DOHH2 (cell line): ENCODE data around the gene CD47.

Experiments
- H3F3A ChIP-seq: fragments of 200-600 bp; sonication (generic), shearing (Covaris generic); 2 replicates; pipeline ENCODE4 v1.6.0; 2016; ENCODE audit warnings: antibody characterized with exemption, mild to moderate bottlenecking; ENCODE audit not compliant: control insufficient read depth, insufficient read depth
- H3K27ac ChIP-seq: fragments of 200-600 bp; sonication (generic); 2 replicates; pipeline ENCODE4 v1.5.1; 2014; ENCODE audit warnings: low read depth, mild to moderate bottlenecking, low read length, moderate library complexity
- H3K27me3 ChIP-seq: fragments of 200-600 bp; sonication (generic); 2 replicates; pipeline ENCODE4 v1.6.1; 2014; ENCODE audit warnings: mild to moderate bottlenecking, low read length, mixed read lengths; ENCODE audit not compliant: control insufficient read depth
- H3K36me3 ChIP-seq: fragments of 200-600 bp; sonication (generic); 2 replicates; pipeline ENCODE4 v1.6.1; 2014; ENCODE audit warnings: mild to moderate bottlenecking, low read length, moderate library complexity, mixed read lengths; ENCODE audit not compliant: control insufficient read depth
- H3K4me1 ChIP-seq: fragments of 200-600 bp; sonication (generic); 2 replicates; pipeline ENCODE4 v1.6.1; 2014; ENCODE audit warnings: mild to moderate bottlenecking, low read length, mixed read lengths; ENCODE audit not compliant: control insufficient read depth
- H3K4me2 ChIP-seq: fragments of 200-600 bp; sonication (generic); 2 replicates; pipeline ENCODE4 v1.6.0; 2014; ENCODE audit warnings: mild to moderate bottlenecking, low read length, moderate library complexity
- H3K4me3 ChIP-seq: fragments of 200-600 bp; sonication (generic); 2 replicates; pipeline ENCODE4 v1.5.1; 2014; ENCODE audit warnings: mild to moderate bottlenecking, low read length, mixed read lengths
- H3K79me2 ChIP-seq: fragments of 200-600 bp; sonication (generic); 2 replicates; pipeline ENCODE4 v1.6.1; 2014; ENCODE audit warnings: mild to moderate bottlenecking, low read length, mixed read lengths; ENCODE audit not compliant: control insufficient read depth
- H3K9me2 ChIP-seq: fragments of 200-600 bp; sonication (generic); replicated peaks from 2 replicates; pipeline ENCODE4 v1.6.1; 2014; ENCODE audit warnings: mild to moderate bottlenecking, low read length, mixed read lengths; ENCODE audit not compliant: control insufficient read depth
- H3K9me3 ChIP-seq: fragments of 200-600 bp; sonication (generic); 2 replicates; pipeline ENCODE4 v1.6.1; 2014; ENCODE audit warnings: antibody characterized with exemption, low read length, mixed read lengths; ENCODE audit not compliant: control insufficient read depth, insufficient read depth
- H4K20me1 ChIP-seq: fragments of 200-600 bp; sonication (generic); 2 replicates; pipeline ENCODE4 v1.6.0; 2014; ENCODE audit warnings: low read depth, mild to moderate bottlenecking, antibody characterized with exemption, low read length, moderate library complexity; ENCODE audit not compliant: control insufficient read depth, insufficient read depth
- CTCF ChIP-seq: fragments of 200-600 bp; sonication (generic); IDR thresholded peaks from one replicate; pipeline ENCODE4 v1.5.1; 2014; ENCODE audit warnings: antibody characterized with exemption, mild to moderate bottlenecking, low read depth, low read length; ENCODE audit not compliant: poor library complexity, severe bottlenecking
- EZH2phosphoT487 ChIP-seq: fragments of 200-600 bp; sonication (generic); IDR thresholded peaks from 2 replicates; pipeline ENCODE4 v1.6.1; 2017; ENCODE audit warnings: borderline replicate concordance, mild to moderate bottlenecking, antibody characterized with exemption, low read length, moderate library complexity, mixed read lengths

The CD47 gene

DNA sequence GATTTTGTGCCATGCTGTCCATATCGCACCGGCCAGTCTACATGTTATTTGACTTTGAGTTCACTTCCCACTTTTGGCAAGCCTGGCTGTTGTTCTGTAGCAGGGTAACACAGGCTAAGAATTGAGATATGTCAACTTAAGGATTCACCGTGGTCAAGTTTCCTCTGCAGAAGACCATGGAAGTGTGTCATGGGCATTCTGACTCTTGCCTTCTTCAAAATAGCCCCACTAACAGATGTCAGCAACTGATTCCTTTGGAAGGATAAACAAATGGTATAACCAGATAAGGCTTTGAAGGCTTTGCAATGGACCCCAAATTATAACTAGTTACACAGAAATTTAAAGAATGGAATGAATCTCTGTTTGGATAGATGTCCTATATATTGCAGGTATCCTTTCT is 20.1 kb upstream of the CD47 start:
- Histone ChIP-seq H3K9me2 (no peaks in the 10 kb centered on the region), H3K4me1 (no peaks in the 10 kb centered on the region), H3K27me3 (no peaks in the 10 kb centered on the region)

GRCh38 chr3:108108416-108108815 is 17.6 kb upstream of the CD47 start:
- H3K36me3 ChIP-seq, result no peaks in the 10 kb centered on the region
- H3K9me3 ChIP-seq, result no peaks in the 10 kb centered on the region
- no peaks in the 10 kb centered on the region for H3K79me2 ChIP-seq
- H3K4me1 ChIP-seq, result no peaks in the 10 kb centered on the region
- H3K27ac ChIP-seq, result no peak overlapping the region
- H4K20me1 ChIP-seq, result no peaks in the 10 kb centered on the region
- no peaks in the 10 kb centered on the region for H3F3A ChIP-seq
- H3K4me3 ChIP-seq, result no peak overlapping the region
- no peak overlapping the region for H3K4me2 ChIP-seq
- no peaks in the 10 kb centered on the region for H3K27me3 ChIP-seq
- H3K9me2 ChIP-seq, result no peaks in the 10 kb centered on the region
- TF ChIP-seq EZH2phosphoT487 (no peak), CTCF (no peak)

More for the DNA sequence above, 20.1 kb upstream of the CD47 start:
- no peak overlapping the region for H3K4me2 ChIP-seq
- no peaks in the 10 kb centered on the region for H4K20me1 ChIP-seq
- no peak for TF ChIP-seq EZH2phosphoT487
- no peak for TF ChIP-seq CTCF
- H3K79me2 ChIP-seq, result no peaks in the 10 kb centered on the region
- no peak overlapping the region for H3K27ac ChIP-seq
- H3K4me3 ChIP-seq, result no peak overlapping the region
- H3K36me3 ChIP-seq, result no peaks in the 10 kb centered on the region
- H3F3A ChIP-seq, result no peaks in the 10 kb centered on the region
- H3K9me3 ChIP-seq, result no peaks in the 10 kb centered on the region

DNA sequence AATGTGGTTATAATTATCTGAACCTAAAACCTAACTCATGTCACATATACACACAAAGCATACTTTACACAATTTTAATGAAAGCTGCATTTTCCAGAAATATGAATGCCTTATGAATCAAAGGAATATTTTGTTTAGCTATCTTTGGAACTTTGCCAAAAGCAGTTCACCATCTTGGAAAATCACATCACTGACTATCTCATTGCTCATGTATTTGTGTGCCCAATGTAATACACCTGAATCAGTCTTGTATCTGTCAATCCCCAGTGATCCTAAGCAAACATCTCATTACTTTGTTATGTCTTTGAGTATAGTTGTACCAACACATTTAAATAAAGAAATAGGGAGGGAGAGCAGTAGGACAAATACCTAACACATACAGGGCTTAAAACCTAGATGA is 15.6 kb upstream of the CD47 start:
- H3K36me3 ChIP-seq, result no peaks in the 10 kb centered on the region
- H3K9me3 ChIP-seq, result no peaks in the 10 kb centered on the region
- H4K20me1 ChIP-seq, result no peaks in the 10 kb centered on the region
- H3K27me3 ChIP-seq, result no peaks in the 10 kb centered on the region
- no peak overlapping the region for H3K4me2 ChIP-seq
- TF ChIP-seq EZH2phosphoT487 (no peak), CTCF (no peak)
- H3K9me2 ChIP-seq, result no peaks in the 10 kb centered on the region
- H3K4me1 ChIP-seq, result peaks cover 12% of the 10 kb centered on the region
- H3F3A ChIP-seq, result no peaks in the 10 kb centered on the region
- no peak overlapping the region for H3K27ac ChIP-seq
- H3K79me2 ChIP-seq, result no peaks in the 10 kb centered on the region
- no peak overlapping the region for H3K4me3 ChIP-seq

DNA sequence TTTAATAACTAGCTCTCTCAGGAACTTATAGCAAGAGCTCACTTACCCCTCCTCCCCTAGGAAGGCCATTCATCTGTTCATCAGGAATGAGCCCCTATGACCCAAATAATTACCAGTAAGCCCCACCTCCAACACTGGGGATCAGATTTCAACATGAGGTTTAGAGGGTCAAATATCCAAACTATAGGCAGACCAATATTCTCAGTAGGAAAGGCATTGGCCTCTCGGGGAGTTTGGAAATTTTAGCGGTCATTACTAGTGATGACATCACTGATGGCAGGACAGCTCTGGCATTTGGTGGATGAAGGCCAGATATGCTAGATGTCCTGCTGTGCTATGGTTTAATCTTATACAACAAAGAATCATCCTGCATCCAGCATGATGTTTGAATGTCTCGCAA is 15.2 kb upstream of the CD47 start:
- TF ChIP-seq CTCF, result no peak
- TF ChIP-seq EZH2phosphoT487, result no peak
- 0 out of 2 replicates have a peak, but pooled peaks cover 3% of the 10 kb centered on the region for H3F3A ChIP-seq
- H3K9me3 ChIP-seq, result no peaks in the 10 kb centered on the region
- H3K27ac ChIP-seq, result no peak overlapping the region
- no peaks in the 10 kb centered on the region for H3K27me3 ChIP-seq
- H4K20me1 ChIP-seq, result no peaks in the 10 kb centered on the region
- H3K4me1 ChIP-seq, result peaks cover 16% of the 10 kb centered on the region
- H3K9me2 ChIP-seq, result no peaks in the 10 kb centered on the region
- no peak overlapping the region for H3K4me2 ChIP-seq
- no peaks in the 10 kb centered on the region for H3K36me3 ChIP-seq
- no peaks in the 10 kb centered on the region for H3K79me2 ChIP-seq
- no peak overlapping the region for H3K4me3 ChIP-seq
